HUES48 (cell line): ENCODE measurements around the gene CACNG4.

ENCODE experiments used
- H3K27ac ChIP-seq: one replicate; pipeline ENCODE4 v1.7.0; 2013; ENCODE audit warnings: low read depth, low read length, inconsistent platforms
- H3K27me3 ChIP-seq: 2 replicates; pipeline ENCODE4 v1.6.1; 2013; ENCODE audit warnings: mild to moderate bottlenecking, low read length; ENCODE audit not compliant: control insufficient read depth, insufficient read depth
- H3K36me3 ChIP-seq: 2 replicates; pipeline ENCODE4 v1.6.1; 2013; ENCODE audit warnings: low read length; ENCODE audit not compliant: control insufficient read depth, insufficient read depth
- H3K4me1 ChIP-seq: 2 replicates; pipeline ENCODE4 v1.6.1; 2013; ENCODE audit warnings: mild to moderate bottlenecking, low read length; ENCODE audit not compliant: control insufficient read depth, insufficient read depth
- H3K4me3 ChIP-seq: 2 replicates; pipeline ENCODE4 v1.5.1; 2013; ENCODE audit warnings: mild to moderate bottlenecking, low read depth, low read length
- H3K9ac ChIP-seq: 2 replicates; pipeline ENCODE4 v1.6.1; 2013; ENCODE audit warnings: mild to moderate bottlenecking, low read depth, low read length, moderate library complexity
- H3K9me3 ChIP-seq: 2 replicates; pipeline ENCODE4 v1.6.1; 2013; ENCODE audit warnings: low read length; ENCODE audit not compliant: control insufficient read depth, insufficient read depth

The CACNG4 gene

GRCh38 chr17:67043283-67043682 lies 78.8 kb downstream of the CACNG4 start:
- Histone ChIP-seq H3K27me3 (no peaks in the 10 kb centered on the region), H3K27ac (no peak overlapping the region), H3K9ac (no peak overlapping the region), H3K4me1 (no peaks in the 10 kb centered on the region), H3K9me3 (0 out of 2 replicates have a peak, but pooled peaks cover under 1% of the 10 kb centered on the region), H3K36me3 (no peaks in the 10 kb centered on the region), H3K4me3 (no peak overlapping the region)

DNA sequence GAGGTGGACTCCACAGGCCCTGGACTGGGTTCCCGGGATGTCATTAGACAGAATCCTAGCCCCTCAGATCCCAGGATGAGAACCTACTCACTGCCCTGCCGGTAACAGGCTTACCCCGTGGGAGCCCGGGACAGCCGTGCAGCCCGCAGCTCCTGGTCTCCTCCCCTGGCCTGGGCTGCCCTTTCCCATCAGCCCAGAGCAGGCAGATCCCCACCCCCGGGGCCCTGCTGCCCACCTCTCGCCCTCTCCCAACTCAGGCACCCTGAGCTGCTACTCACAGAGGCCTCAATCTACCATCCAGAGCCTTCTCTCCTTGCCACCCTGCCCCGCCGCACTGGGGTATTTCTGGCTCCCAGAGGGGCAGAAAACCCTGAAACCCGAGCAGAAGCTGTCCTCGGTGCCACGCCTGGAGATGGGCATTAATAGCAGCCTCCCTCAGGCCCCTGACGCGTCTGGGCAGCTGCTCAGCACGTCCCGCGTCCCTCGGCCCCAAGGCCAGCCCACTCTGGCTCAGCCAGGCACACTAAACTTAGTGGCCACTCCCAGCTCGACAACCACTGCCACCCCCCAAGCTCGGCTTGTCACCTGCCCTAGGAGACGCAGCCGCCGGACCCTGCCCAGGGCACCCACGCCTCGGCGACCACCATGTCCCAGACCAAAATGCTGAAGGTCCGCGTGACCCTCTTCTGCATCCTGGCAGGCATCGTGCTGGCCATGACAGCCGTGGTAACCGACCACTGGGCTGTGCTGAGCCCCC lies 79.7 kb downstream of the CACNG4 start, which contains the start of gene CACNG1:
Gene CACNG1 (plus strand): TSS at position 539 of the 757 bp plus-strand sequence. CDS start 107 bp downstream, at position 646.
- peaks cover 6% of the 10 kb centered on the region for H3K9me3 ChIP-seq
- H3K4me1 ChIP-seq, result no peaks in the 10 kb centered on the region
- no peaks in the 10 kb centered on the region for H3K36me3 ChIP-seq
- H3K27me3 ChIP-seq, result no peaks in the 10 kb centered on the region
- no peak within 1 kb of the TSS for H3K27ac ChIP-seq
- H3K4me3 ChIP-seq, result no peak within 1 kb of the TSS
- no peak within 1 kb of the TSS for H3K9ac ChIP-seq

GRCh38 chr17:67044940-67045339 lies 80.4 kb downstream of the CACNG4 start:
- Histone ChIP-seq H3K27ac (no peak overlapping the region), H3K9ac (no peak overlapping the region), H3K9me3 (peaks cover 10% of the 10 kb centered on the region), H3K36me3 (no peaks in the 10 kb centered on the region), H3K27me3 (no peaks in the 10 kb centered on the region), H3K4me3 (no peak overlapping the region), H3K4me1 (no peaks in the 10 kb centered on the region)

GRCh38 chr17:67046398-67046797 lies 81.9 kb downstream of the CACNG4 start:
- Histone ChIP-seq H3K27me3 (no peaks in the 10 kb centered on the region), H3K27ac (no peak overlapping the region), H3K4me3 (no peak overlapping the region), H3K9me3 (peaks cover 10% of the 10 kb centered on the region), H3K9ac (no peak overlapping the region), H3K4me1 (no peaks in the 10 kb centered on the region), H3K36me3 (no peaks in the 10 kb centered on the region)

DNA sequence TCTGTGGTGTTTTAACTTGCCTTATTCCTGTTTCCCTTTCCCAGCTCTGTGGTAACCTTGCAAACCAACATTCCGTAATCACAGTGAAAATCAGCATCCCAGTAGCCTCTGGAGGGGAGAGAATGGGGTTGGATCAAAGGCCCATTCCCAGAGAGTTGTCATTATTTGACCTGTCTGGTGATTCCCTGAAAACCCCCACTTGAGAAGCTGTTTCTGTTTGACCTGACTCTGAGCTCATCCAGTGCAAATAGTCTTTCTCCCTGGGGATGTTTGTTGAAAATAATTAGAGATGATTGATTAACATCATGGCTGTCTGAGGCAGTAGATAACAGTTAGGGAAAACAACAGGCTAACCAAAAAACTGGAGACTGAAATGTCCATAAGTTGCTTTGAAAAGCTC lies 82.9 kb downstream of the CACNG4 start:
- H3K27ac ChIP-seq, result no peak overlapping the region
- no peaks in the 10 kb centered on the region for H3K27me3 ChIP-seq
- no peaks in the 10 kb centered on the region for H3K4me1 ChIP-seq
- peaks cover 10% of the 10 kb centered on the region for H3K9me3 ChIP-seq
- H3K36me3 ChIP-seq, result no peaks in the 10 kb centered on the region
- no peak overlapping the region for H3K9ac ChIP-seq
- no peak overlapping the region for H3K4me3 ChIP-seq

GRCh38 chr17:67049025-67049739 lies 84.7 kb downstream of the CACNG4 start:
- no peaks in the 10 kb centered on the region for H3K27me3 ChIP-seq
- no peaks in the 10 kb centered on the region for H3K36me3 ChIP-seq
- H3K9ac ChIP-seq, result no peak overlapping the region
- no peak overlapping the region for H3K4me3 ChIP-seq
- peaks cover 10% of the 10 kb centered on the region for H3K9me3 ChIP-seq
- no peak overlapping the region for H3K27ac ChIP-seq
- H3K4me1 ChIP-seq, result no peaks in the 10 kb centered on the region

GRCh38 chr17:67050066-67050465 lies 85.6 kb downstream of the CACNG4 start:
- Histone ChIP-seq H3K9ac (no peak overlapping the region), H3K4me1 (no peaks in the 10 kb centered on the region), H3K36me3 (no peaks in the 10 kb centered on the region), H3K27ac (no peak overlapping the region), H3K4me3 (no peak overlapping the region), H3K27me3 (no peaks in the 10 kb centered on the region), H3K9me3 (peaks cover 10% of the 10 kb centered on the region)

GRCh38 chr17:67050471-67051154 lies 86.1 kb downstream of the CACNG4 start:
- no peaks in the 10 kb centered on the region for H3K4me1 ChIP-seq
- H3K27ac ChIP-seq, result no peak overlapping the region
- H3K9ac ChIP-seq, result no peak overlapping the region
- H3K4me3 ChIP-seq, result no peak overlapping the region
- H3K9me3 ChIP-seq, result peaks cover 10% of the 10 kb centered on the region
- H3K27me3 ChIP-seq, result no peaks in the 10 kb centered on the region
- no peaks in the 10 kb centered on the region for H3K36me3 ChIP-seq

DNA sequence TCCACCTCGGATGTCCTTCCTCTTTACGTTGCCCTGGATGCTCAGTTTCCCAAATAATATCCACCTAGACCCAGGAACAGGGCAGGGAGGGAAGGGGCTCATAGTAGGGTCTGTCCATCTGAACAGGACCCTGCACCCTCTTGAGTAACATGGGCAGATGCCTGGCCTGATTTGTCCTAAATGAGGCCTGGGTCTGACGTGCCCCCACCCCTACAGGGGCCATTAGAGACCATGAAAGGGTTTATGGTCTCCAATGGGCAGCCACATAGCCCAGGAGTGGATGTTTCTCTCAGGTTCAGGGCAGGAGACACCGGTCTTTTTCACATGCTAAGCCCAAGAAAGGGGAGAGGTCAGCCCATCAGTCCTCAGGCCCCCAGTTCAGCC lies 86.6 kb downstream of the CACNG4 start:
- H3K4me1 ChIP-seq, result no peaks in the 10 kb centered on the region
- H3K36me3 ChIP-seq, result no peaks in the 10 kb centered on the region
- no peak overlapping the region for H3K4me3 ChIP-seq
- H3K9ac ChIP-seq, result no peak overlapping the region
- no peaks in the 10 kb centered on the region for H3K27me3 ChIP-seq
- H3K9me3 ChIP-seq, result peaks cover 10% of the 10 kb centered on the region
- no peak overlapping the region for H3K27ac ChIP-seq

DNA sequence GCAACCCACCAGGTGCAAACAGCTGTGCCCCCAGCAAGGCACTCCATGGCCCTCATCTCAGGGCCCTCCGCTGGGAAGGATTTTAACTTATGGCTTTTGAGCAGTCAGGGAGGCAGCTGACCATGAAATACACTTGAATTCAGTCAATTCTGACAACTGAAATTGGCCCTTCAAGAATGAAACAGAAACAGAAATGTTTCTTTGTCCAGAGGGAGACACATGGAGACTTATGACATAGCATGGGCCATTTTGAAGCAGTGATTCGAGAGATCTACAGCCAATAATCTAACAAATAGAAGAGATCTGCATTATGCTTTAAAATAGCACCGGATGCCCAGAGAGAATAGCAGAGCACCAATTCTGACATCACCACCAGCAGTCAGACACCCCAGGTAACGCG lies 87.3 kb downstream of the CACNG4 start:
- no peak overlapping the region for H3K4me3 ChIP-seq
- no peak overlapping the region for H3K9ac ChIP-seq
- H3K27me3 ChIP-seq, result no peaks in the 10 kb centered on the region
- no peak overlapping the region for H3K27ac ChIP-seq
- H3K9me3 ChIP-seq, result peaks cover 10% of the 10 kb centered on the region
- H3K36me3 ChIP-seq, result no peaks in the 10 kb centered on the region
- H3K4me1 ChIP-seq, result no peaks in the 10 kb centered on the region
